T-helper 2 cell treated with Interferon-gamma antibody and Interleukin-4, amounts not matched to agents 5 μg/mL and 100 μg/mL, for 36 hours (primary cell): ENCODE measurements around the gene PPM1G.

Experiments used
- DNase-seq: peaks from one replicate; pipeline ENCODE4 v3.0.0; 2021; ENCODE audit warnings: low spot score
- H3K27ac Mint-ChIP-seq: one replicate; pipeline ENCODE4 v1.8.0; 2021; ENCODE audit warnings: mild to moderate bottlenecking, mixed read lengths
- H3K27me3 Mint-ChIP-seq: one replicate; pipeline ENCODE4 v1.8.0; 2021; ENCODE audit warnings: low read depth, mixed read lengths
- H3K36me3 Mint-ChIP-seq: one replicate; pipeline ENCODE4 v1.8.0; 2021; ENCODE audit warnings: low read depth, mixed read lengths
- H3K4me1 Mint-ChIP-seq: one replicate; pipeline ENCODE4 v1.8.0; 2021; ENCODE audit warnings: low read depth, mixed read lengths
- H3K4me3 Mint-ChIP-seq: one replicate; pipeline ENCODE4 v1.8.0; 2022; ENCODE audit warnings: mild to moderate bottlenecking, moderate library complexity, mixed read lengths
- H3K9me3 Mint-ChIP-seq: one replicate; pipeline ENCODE4 v1.8.0; 2021; ENCODE audit warnings: mixed read lengths

PPM1G gene

DNA sequence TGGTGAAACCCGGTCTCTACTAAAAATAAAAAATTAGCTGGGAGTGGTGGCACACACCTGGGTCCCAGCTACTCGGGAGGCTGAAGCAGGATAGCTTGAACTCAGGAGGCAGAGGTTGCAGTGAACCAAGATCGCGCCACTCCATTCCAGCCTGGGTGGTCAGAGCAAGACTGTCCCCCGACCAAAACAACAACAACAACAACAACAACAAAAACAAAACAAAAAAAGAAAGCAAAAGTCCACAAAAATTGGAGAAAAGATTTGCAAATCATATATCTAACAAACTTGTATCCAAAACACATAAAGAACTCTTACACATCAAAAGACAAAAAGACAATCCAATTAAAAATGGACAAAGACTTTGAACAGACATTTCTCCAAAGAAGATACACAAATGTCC lies 10.4 kb downstream of the PPM1G start:
- Mint-ChIP-seq H3K9me3 (no peaks in the 10 kb centered on the region), H3K27me3 (no peaks in the 10 kb centered on the region), H3K4me1 (peaks cover 26% of the 10 kb centered on the region), H3K36me3 (peaks cover 27% of the 10 kb centered on the region), H3K27ac (peak overlapping the region; percentile 63), H3K4me3 (no peak overlapping the region)
- DNase-seq = no peak

- no peak overlapping the region for H3K4me3 Mint-ChIP-seq
- peak overlapping the region; percentile 58 for H3K27ac Mint-ChIP-seq
- H3K36me3 Mint-ChIP-seq = peaks cover 30% of the 10 kb centered on the region
These were observed 16.2 kb downstream of the PPM1G start for GRCh38 chr2:27393225-27393624.

DNA sequence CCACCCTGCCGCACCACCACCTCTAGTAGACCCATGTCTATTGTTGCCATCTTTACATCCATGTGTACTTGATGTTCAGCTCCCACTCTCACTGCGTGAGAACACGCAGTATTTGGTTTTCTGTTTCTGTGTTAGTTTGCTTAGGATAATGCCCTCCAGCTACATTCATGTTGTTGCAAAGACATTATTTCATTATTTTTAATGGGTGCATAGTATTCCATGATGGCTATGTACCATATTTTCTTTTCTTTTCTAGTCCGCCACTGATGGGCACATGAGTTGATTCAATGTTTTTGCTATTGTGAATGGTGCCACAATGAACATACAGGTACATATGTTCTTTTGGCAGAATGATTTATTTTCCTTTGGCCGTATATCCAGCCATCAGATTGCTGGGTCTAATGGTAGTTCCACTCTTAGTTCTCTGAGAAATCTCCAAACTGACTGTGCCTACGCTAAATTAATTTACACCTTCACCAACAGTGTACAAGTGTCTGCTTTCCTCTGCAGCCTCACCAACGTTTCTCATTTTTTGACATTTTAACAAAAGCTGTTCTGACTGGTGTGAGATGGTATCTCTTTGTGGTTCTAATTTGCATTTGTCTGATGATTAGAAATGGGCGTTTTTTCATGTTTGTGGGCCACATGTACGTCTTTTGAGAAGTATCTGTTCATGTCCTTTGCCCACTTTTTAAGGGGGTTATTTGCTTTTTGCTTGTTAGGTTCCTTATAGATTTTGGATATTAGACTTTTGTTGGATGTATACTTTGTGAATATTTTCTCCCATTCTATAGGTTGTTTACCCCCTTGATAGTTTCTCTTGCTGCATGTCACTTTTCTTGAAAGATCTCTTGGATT lies 18.3 kb downstream of the PPM1G start:
- Mint-ChIP-seq H3K4me3 (peak overlapping the region; percentile 47), H3K27me3 (no peaks in the 10 kb centered on the region), H3K9me3 (no peaks in the 10 kb centered on the region), H3K36me3 (peaks cover 29% of the 10 kb centered on the region), H3K4me1 (peaks cover 21% of the 10 kb centered on the region), H3K27ac (peak overlapping the region; percentile 80)
- no peak for DNase-seq

More at GRCh38 chr2:27393225-27393624, 16.2 kb downstream of the PPM1G start:
- Mint-ChIP-seq H3K4me1 (peaks cover 28% of the 10 kb centered on the region), H3K27me3 (no peaks in the 10 kb centered on the region), H3K9me3 (no peaks in the 10 kb centered on the region)
- no peak for DNase-seq

DNA sequence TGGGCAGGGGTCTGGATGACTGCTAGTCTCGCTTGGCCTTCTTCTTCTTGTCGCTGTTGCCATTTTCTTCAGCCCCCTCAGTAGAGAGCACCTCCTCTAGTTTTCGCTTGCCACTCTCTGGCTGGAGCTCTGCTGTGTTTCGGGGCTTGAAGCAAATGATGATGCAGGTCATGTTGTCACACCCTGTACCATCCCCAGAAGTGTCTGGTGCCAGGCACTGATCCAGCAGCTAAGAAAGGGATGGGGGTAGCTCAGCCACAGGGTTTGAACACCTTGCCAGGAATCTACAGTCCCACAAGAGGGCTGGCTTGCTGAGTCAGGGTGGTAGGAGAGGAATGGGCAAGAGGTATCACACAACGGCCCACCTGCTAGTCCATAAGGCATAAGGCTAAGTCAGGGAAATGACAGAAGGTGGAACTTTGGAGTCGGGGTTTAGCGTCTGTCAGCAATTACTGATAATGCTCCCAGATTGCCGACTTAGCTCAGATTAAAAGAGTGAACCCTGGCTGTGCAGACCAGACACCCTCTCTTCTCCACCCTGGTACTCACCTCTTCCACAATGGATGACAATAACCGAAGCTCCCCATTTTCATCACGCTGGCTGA lies 27.7 kb downstream of the PPM1G start:
- Mint-ChIP-seq H3K27ac (peak overlapping the region; percentile 94), H3K27me3 (no peaks in the 10 kb centered on the region), H3K36me3 (peaks cover 50% of the 10 kb centered on the region), H3K4me1 (peaks cover 17% of the 10 kb centered on the region), H3K9me3 (no peaks in the 10 kb centered on the region), H3K4me3 (peak overlapping the region; percentile 83)
- no peak for DNase-seq

- H3K4me3 Mint-ChIP-seq = peak within 1 kb of the TSS; percentile 91
- peaks cover 55% of the 10 kb centered on the region for H3K36me3 Mint-ChIP-seq
- no peaks in the 10 kb centered on the region for H3K9me3 Mint-ChIP-seq
- peak within 1 kb of the TSS; percentile 95 for H3K27ac Mint-ChIP-seq
- H3K4me1 Mint-ChIP-seq = peaks cover 17% of the 10 kb centered on the region
- peak; percentile 91 for DNase-seq
- H3K27me3 Mint-ChIP-seq = no peaks in the 10 kb centered on the region
These were observed 28.5 kb downstream of the PPM1G start, which contains the start of gene ZNF513 for GRCh38 chr2:27380626-27381545. Gene ZNF513, minus strand, starts transcription at chr2:27380734. Its CDS starts 208 bp downstream, at chr2:27380526.

DNA sequence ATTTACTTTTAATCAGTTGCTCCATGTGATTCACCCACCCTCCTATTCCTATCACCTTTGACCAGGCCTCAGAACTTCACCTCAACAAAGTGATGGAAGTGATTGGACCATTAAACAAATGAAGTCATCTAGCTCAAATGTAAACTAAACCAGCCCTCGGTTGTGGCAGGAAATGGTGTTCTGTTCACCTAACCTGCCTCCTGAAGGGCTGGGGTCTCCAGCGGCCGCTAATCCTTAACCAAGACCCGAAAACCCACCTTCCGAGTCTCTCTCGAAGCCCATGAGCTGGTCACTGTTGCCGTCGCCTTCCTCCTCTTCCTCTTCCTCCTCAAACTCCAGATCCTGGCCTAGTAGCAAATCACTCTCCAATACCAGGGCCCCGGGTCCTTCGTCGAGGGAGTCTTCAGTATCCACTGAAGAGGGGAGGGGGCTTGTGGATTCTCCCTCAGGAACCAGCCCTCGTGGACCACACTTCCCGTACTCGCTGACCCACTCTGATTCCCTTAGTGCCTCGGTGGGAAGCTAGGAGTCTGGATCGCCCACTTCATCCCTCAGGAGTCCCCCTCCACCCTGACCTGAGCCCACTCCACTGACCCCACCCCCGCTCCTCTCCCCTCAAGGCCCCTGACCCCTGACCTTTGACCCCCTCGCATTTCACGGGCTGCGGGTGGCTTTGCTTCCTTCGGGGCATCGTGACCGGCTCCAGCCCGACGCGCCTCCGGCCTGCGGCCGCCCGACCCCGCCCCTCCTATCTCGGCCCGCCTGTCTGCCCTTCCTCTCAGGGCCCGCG lies 29.4 kb downstream of the PPM1G start:
- H3K9me3 Mint-ChIP-seq = no peaks in the 10 kb centered on the region
- H3K4me3 Mint-ChIP-seq = peak overlapping the region; percentile 91
- peaks cover 17% of the 10 kb centered on the region for H3K4me1 Mint-ChIP-seq
- no peaks in the 10 kb centered on the region for H3K27me3 Mint-ChIP-seq
- peak overlapping the region; percentile 95 for H3K27ac Mint-ChIP-seq
- DNase-seq = no peak
- H3K36me3 Mint-ChIP-seq = peaks cover 52% of the 10 kb centered on the region

GRCh38 chr2:27379383-27379835 lies 30.0 kb downstream of the PPM1G start:
- Mint-ChIP-seq H3K36me3 (peaks cover 53% of the 10 kb centered on the region), H3K4me1 (peaks cover 17% of the 10 kb centered on the region), H3K9me3 (no peaks in the 10 kb centered on the region), H3K27ac (peak overlapping the region; percentile 95), H3K4me3 (peak overlapping the region; percentile 91), H3K27me3 (no peaks in the 10 kb centered on the region)
- DNase-seq = no peak

DNA sequence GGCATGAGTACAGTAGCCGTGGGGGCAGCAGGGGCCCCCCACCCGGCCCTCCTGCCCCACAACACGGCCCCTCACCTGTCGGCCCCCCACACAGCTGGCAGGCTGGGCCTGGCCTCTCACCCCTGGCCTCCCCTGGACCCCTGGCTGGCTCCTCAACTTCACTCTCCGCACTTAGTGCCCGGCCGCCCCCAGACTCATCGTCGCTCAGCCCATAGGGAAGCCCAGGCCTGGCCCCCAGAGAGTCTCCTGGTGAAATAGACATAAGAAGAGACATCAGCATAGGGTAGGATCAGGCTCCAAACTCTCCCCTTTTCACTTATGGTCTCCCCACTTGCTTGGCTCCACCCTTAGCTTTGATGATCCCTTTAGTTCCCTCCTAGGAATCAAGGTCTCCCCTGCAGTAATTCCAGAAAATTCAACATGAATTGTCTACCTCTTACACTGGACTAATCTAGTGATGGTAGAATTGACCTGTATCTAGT lies 30.5 kb downstream of the PPM1G start:
- Mint-ChIP-seq H3K4me3 (peak overlapping the region; percentile 91), H3K9me3 (no peaks in the 10 kb centered on the region), H3K36me3 (peaks cover 51% of the 10 kb centered on the region), H3K27me3 (no peaks in the 10 kb centered on the region), H3K27ac (peak overlapping the region; percentile 95), H3K4me1 (peaks cover 17% of the 10 kb centered on the region)
- DNase-seq = no peak

DNA sequence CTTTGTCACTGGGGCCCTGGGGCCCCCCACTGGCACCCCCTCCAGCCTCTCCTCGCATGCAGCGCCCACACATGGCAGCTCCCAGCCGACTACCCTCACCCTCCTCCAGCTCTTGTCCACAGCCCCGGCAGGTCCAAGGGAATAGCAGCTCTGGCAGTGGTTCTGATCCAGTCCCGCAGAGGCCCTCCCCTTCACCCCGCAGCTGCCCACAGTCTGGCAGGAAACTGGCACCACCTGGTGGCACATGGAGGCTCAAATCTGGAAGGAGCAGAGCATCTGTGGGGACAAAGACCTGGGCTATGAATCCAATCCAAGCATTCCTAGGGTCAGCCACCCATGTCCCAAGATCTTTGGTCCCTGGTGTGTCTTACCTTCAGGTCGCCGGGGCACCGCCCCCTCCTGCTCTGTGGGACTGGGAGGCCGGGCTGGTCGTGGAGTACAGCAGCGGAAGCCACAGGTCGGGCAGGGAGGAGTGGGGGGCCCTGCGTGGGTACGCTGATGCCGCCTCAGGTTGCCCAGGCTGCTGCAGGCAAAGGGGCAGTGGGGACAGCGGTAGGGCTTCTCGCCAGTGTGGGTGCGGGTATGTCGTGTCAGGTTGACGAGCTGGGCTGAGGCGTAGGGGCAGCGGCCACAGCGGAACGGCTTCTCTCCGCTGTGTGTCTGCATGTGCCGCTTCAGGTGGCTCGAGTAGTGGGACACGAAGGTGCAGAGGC lies 31.1 kb downstream of the PPM1G start:
- H3K9me3 Mint-ChIP-seq = no peaks in the 10 kb centered on the region
- H3K4me3 Mint-ChIP-seq = no peak overlapping the region
- H3K36me3 Mint-ChIP-seq = peaks cover 50% of the 10 kb centered on the region
- no peak for DNase-seq
- H3K27ac Mint-ChIP-seq = no peak overlapping the region
- H3K27me3 Mint-ChIP-seq = no peaks in the 10 kb centered on the region
- H3K4me1 Mint-ChIP-seq = peaks cover 17% of the 10 kb centered on the region

DNA sequence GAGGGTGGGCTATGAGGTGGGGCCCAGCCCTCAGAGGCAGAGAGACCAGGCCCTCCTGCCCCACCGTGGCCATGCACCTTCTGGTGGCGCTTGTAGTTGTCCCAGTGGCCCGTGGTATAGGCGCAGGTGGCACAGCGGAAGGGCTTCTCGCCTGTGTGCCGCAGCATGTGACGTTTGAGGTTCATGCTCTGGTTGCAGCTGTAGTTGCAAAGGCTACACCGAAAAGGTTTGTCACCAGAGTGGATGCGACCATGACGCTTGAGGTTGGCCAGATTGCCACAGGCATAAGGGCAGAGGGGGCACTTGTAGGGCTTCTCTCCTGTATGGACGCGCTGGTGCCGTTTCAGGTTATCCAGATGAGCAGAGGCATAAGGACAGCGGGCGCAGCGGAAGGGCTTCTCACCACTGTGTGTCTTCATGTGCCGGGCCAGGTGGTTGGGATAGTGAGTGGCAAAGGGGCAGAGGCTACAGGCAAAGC lies 31.7 kb downstream of the PPM1G start:
- H3K4me1 Mint-ChIP-seq = peaks cover 22% of the 10 kb centered on the region
- peaks cover 56% of the 10 kb centered on the region for H3K36me3 Mint-ChIP-seq
- no peaks in the 10 kb centered on the region for H3K9me3 Mint-ChIP-seq
- H3K27me3 Mint-ChIP-seq = no peaks in the 10 kb centered on the region
- no peak for DNase-seq
- no peak overlapping the region for H3K27ac Mint-ChIP-seq
- no peak overlapping the region for H3K4me3 Mint-ChIP-seq

GRCh38 chr2:27376866-27377617 lies 32.3 kb downstream of the PPM1G start:
- H3K4me1 Mint-ChIP-seq = peaks cover 27% of the 10 kb centered on the region
- H3K4me3 Mint-ChIP-seq = no peak overlapping the region
- H3K36me3 Mint-ChIP-seq = peaks cover 57% of the 10 kb centered on the region
- no peaks in the 10 kb centered on the region for H3K27me3 Mint-ChIP-seq
- no peak for DNase-seq
- H3K27ac Mint-ChIP-seq = no peak overlapping the region
- no peaks in the 10 kb centered on the region for H3K9me3 Mint-ChIP-seq
